SU-DHL-6 (cell line): ENCODE data around the gene DPP8.

Source experiments
- H2AFZ ChIP-seq: fragments of 200-600 bp; sonication (generic); 2 replicates; pipeline ENCODE4 v1.6.1; 2014; ENCODE audit warnings: low read depth, mild to moderate bottlenecking, moderate library complexity, mixed read lengths, antibody characterized with exemption, low read length; ENCODE audit not compliant: severe bottlenecking
- H3F3A ChIP-seq: fragments of 200-600 bp; shearing (Covaris generic); 2 replicates; pipeline ENCODE4 v1.6.0; 2016; ENCODE audit warnings: antibody characterized with exemption, mild to moderate bottlenecking; ENCODE audit not compliant: insufficient read depth
- H3K27ac ChIP-seq: fragments of 200-600 bp; sonication (generic); 2 replicates; pipeline ENCODE4 v1.5.1; 2016; ENCODE audit warnings: low read depth, mild to moderate bottlenecking, low read length, moderate library complexity, mixed read lengths
- H3K27me3 ChIP-seq: fragments of 200-600 bp; sonication (generic), shearing (Covaris generic); 2 replicates; pipeline ENCODE4 v1.6.0; 2014; ENCODE audit warnings: mild to moderate bottlenecking, low read length
- H3K36me3 ChIP-seq: fragments of 200-600 bp; sonication (generic); 2 replicates; pipeline ENCODE4 v1.6.1; 2014; ENCODE audit warnings: mild to moderate bottlenecking, low read length, mixed read lengths
- H3K4me2 ChIP-seq: fragments of 300-600, 200-600 bp; shearing (Covaris generic), sonication (generic); 2 replicates; pipeline ENCODE4 v1.6.0; 2014; ENCODE audit warnings: low read length, low read depth, mild to moderate bottlenecking; ENCODE audit not compliant: poor library complexity, severe bottlenecking
- H3K4me3 ChIP-seq: fragments of 200-600 bp; sonication (generic); 2 replicates; pipeline ENCODE4 v1.5.1; 2014; ENCODE audit warnings: antibody characterized with exemption, low read length, mild to moderate bottlenecking, mixed read lengths; ENCODE audit not compliant: insufficient read depth, poor library complexity, severe bottlenecking
- H3K79me2 ChIP-seq: fragments of 200-600 bp; sonication (generic); 2 replicates; pipeline ENCODE4 v1.6.1; 2014; ENCODE audit warnings: mild to moderate bottlenecking, low read length, moderate library complexity; ENCODE audit not compliant: insufficient read depth
- H3K9ac ChIP-seq: fragments of 200-600 bp; sonication (generic); 2 replicates; pipeline ENCODE4 v1.7.0; 2014; ENCODE audit warnings: mild to moderate bottlenecking, low read length
- H3K9me2 ChIP-seq: fragments of 200-600 bp; sonication (generic); replicated peaks from 2 replicates; pipeline ENCODE4 v1.6.1; 2014; ENCODE audit warnings: low read length; ENCODE audit not compliant: insufficient read depth
- H3K9me3 ChIP-seq: fragments of 200-600 bp; sonication (generic); 2 replicates; pipeline ENCODE4 v1.6.1; 2014; ENCODE audit warnings: low read length, mixed read lengths; ENCODE audit not compliant: insufficient read depth
- H4K20me1 ChIP-seq: fragments of 200-600 bp; sonication (generic); 2 replicates; pipeline ENCODE4 v1.6.1; 2014; ENCODE audit warnings: low read depth, mild to moderate bottlenecking, antibody characterized with exemption, low read length, moderate library complexity, mixed read lengths
- CTCF ChIP-seq: fragments of 200-600 bp; sonication (generic); IDR thresholded peaks from one replicate; pipeline ENCODE4 v1.5.1; 2017; ENCODE audit warnings: antibody characterized with exemption, mild to moderate bottlenecking, low read length, moderate library complexity; ENCODE audit not compliant: insufficient read depth, poor library complexity, severe bottlenecking
- EZH2phosphoT487 ChIP-seq: fragments of 200-600 bp; sonication (generic), shearing (Covaris generic); conservative IDR thresholded peaks from 2 replicates; pipeline ENCODE4 v1.6.1; 2018; ENCODE audit warnings: mild to moderate bottlenecking, antibody characterized with exemption, low read length, moderate library complexity, mixed read lengths

DPP8 gene

GRCh38 chr15:65409036-65409631 lies 108.4 kb downstream of the DPP8 start:
- Histone ChIP-seq H3K4me3 (no peak overlapping the region), H2AFZ (no peak overlapping the region), H3K36me3 (no peaks in the 10 kb centered on the region), H3F3A (no peaks in the 10 kb centered on the region), H3K9me3 (no peaks in the 10 kb centered on the region), H4K20me1 (no peaks in the 10 kb centered on the region), H3K9me2 (no peaks in the 10 kb centered on the region), H3K9ac (no peak overlapping the region), H3K27ac (no peak overlapping the region), H3K79me2 (no peaks in the 10 kb centered on the region), H3K27me3 (no peaks in the 10 kb centered on the region), H3K4me2 (no peak overlapping the region)
- TF ChIP-seq CTCF (no peak), EZH2phosphoT487 (no peak)

- no peak overlapping the region for H3K4me2 ChIP-seq
Observed at GRCh38 chr15:65408324-65409035, 109.0 kb downstream of the DPP8 start.

GRCh38 chr15:65406424-65407000 lies 111.0 kb downstream of the DPP8 start:
- no peaks in the 10 kb centered on the region for H3F3A ChIP-seq
- H3K27me3 ChIP-seq, result no peaks in the 10 kb centered on the region
- H3K4me2 ChIP-seq, result no peak overlapping the region
- no peaks in the 10 kb centered on the region for H3K36me3 ChIP-seq
- H3K9me3 ChIP-seq, result no peaks in the 10 kb centered on the region
- H3K79me2 ChIP-seq, result no peaks in the 10 kb centered on the region
- no peaks in the 10 kb centered on the region for H4K20me1 ChIP-seq
- TF ChIP-seq CTCF, result no peak
- no peak for TF ChIP-seq EZH2phosphoT487
- no peak overlapping the region for H3K9ac ChIP-seq
- H3K4me3 ChIP-seq, result no peak overlapping the region
- H3K27ac ChIP-seq, result no peak overlapping the region
- no peaks in the 10 kb centered on the region for H3K9me2 ChIP-seq
- H2AFZ ChIP-seq, result no peak overlapping the region

More at GRCh38 chr15:65408324-65409035, 109.0 kb downstream of the DPP8 start:
- no peaks in the 10 kb centered on the region for H3K9me2 ChIP-seq
- no peaks in the 10 kb centered on the region for H3K27me3 ChIP-seq
- no peak overlapping the region for H2AFZ ChIP-seq
- H3K9me3 ChIP-seq, result no peaks in the 10 kb centered on the region
- H3K4me3 ChIP-seq, result no peak overlapping the region
- H3K9ac ChIP-seq, result no peak overlapping the region
- no peak for TF ChIP-seq EZH2phosphoT487
- TF ChIP-seq CTCF, result no peak
- no peaks in the 10 kb centered on the region for H3F3A ChIP-seq
- no peaks in the 10 kb centered on the region for H4K20me1 ChIP-seq
- H3K79me2 ChIP-seq, result no peaks in the 10 kb centered on the region
- no peak overlapping the region for H3K27ac ChIP-seq
- H3K36me3 ChIP-seq, result no peaks in the 10 kb centered on the region
